Measurements from ENCODE around the gene LMF1.

DNA sequence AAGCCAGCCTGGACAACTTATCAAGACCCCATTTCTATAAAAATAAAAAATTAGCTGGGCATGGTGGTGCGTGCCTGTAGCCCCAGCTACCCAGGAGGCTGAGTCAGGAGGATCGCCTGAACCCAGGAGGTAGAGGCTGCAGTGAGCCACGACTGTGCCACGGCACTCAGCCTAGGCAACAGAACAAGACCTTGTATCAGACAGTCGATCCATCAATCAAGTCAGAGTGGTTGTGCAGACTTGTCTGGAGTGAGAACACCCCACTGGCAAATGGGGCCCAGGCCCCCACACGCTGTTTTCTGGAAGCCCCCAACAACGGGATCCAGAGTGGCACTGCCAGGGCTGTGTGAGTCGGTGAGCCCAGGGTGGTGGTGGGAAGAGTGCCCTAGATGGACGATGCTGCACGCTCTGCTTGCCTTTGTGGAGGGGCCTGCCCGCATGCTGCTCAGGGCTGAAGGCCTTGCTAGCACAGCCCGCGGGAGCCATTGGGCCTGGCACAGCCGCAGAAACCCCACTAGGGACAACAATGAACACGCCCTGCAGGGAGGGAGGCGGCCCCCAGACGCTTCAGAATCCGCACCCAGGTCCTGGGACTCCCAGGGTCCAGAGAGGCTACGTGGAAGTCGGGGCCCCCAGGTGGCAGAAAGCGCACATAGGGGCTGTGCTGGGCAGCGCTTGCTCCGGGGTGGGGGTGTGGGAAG lies 90.2 kb downstream of the LMF1 start:
- TF ChIP-seq JUND (IDR thresholded peaks at IDR 0.05) (no peak), EZH2 (IDR thresholded peaks at IDR 0.05) (no peak), ZFX (IDR thresholded peaks at IDR 0.05) (no peak), POLR2A (IDR thresholded peaks at IDR 0.05; ENCODE audit: borderline replicate concordance, extremely low read depth, insufficient read depth, insufficient read length) (no peak), ELF1 (IDR thresholded peaks at IDR 0.05; ENCODE audit: borderline replicate concordance, low read depth) (no peak), POLR2AphosphoS5 (IDR thresholded peaks at IDR 0.05; ENCODE audit: low read depth, low read length) (no peak), REST (IDR thresholded peaks at IDR 0.05; ENCODE audit: low read depth) (no peak), FOSL1 (IDR thresholded peaks at IDR 0.05; ENCODE audit: low read depth) (no peak), SP1 (IDR thresholded peaks at IDR 0.05; ENCODE audit: low read depth) (no peak), SRF (IDR thresholded peaks at IDR 0.05; ENCODE audit: low read depth) (no peak)
- TF ChIP-seq, protein P1, sequence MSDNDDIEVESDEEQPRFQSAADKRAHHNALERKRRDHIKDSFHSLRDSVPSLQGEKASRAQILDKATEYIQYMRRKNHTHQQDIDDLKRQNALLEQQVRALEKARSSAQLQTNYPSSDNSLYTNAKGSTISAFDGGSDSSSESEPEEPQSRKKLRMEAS (IDR thresholded peaks at IDR 0.05), result no peak
- TF ChIP-seq, protein P2, sequence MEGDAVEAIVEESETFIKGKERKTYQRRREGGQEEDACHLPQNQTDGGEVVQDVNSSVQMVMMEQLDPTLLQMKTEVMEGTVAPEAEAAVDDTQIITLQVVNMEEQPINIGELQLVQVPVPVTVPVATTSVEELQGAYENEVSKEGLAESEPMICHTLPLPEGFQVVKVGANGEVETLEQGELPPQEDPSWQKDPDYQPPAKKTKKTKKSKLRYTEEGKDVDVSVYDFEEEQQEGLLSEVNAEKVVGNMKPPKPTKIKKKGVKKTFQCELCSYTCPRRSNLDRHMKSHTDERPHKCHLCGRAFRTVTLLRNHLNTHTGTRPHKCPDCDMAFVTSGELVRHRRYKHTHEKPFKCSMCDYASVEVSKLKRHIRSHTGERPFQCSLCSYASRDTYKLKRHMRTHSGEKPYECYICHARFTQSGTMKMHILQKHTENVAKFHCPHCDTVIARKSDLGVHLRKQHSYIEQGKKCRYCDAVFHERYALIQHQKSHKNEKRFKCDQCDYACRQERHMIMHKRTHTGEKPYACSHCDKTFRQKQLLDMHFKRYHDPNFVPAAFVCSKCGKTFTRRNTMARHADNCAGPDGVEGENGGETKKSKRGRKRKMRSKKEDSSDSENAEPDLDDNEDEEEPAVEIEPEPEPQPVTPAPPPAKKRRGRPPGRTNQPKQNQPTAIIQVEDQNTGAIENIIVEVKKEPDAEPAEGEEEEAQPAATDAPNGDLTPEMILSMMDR (IDR thresholded peaks at IDR 0.05 in 2 of 3, conservative IDR thresholded peaks at IDR 0.05 in 1 of 3; ENCODE audit: borderline replicate concordance in 1 of 3, insufficient read depth in 1 of 3, low read depth in 2 of 3, low read length in 2 of 3), result no peak

All from HCT116 (cell line).